DOHH2 (cell line): ENCODE measurements around the gene GPR107.

Experiments
- H3F3A ChIP-seq: fragments of 200-600 bp; sonication (generic), shearing (Covaris generic); 2 replicates; pipeline ENCODE4 v1.6.0; 2016; ENCODE audit warnings: antibody characterized with exemption, mild to moderate bottlenecking; ENCODE audit not compliant: control insufficient read depth, insufficient read depth
- H3K27ac ChIP-seq: fragments of 200-600 bp; sonication (generic); 2 replicates; pipeline ENCODE4 v1.5.1; 2014; ENCODE audit warnings: low read depth, mild to moderate bottlenecking, low read length, moderate library complexity
- H3K27me3 ChIP-seq: fragments of 200-600 bp; sonication (generic); 2 replicates; pipeline ENCODE4 v1.6.1; 2014; ENCODE audit warnings: mild to moderate bottlenecking, low read length, mixed read lengths; ENCODE audit not compliant: control insufficient read depth
- H3K36me3 ChIP-seq: fragments of 200-600 bp; sonication (generic); 2 replicates; pipeline ENCODE4 v1.6.1; 2014; ENCODE audit warnings: mild to moderate bottlenecking, low read length, moderate library complexity, mixed read lengths; ENCODE audit not compliant: control insufficient read depth
- H3K4me1 ChIP-seq: fragments of 200-600 bp; sonication (generic); 2 replicates; pipeline ENCODE4 v1.6.1; 2014; ENCODE audit warnings: mild to moderate bottlenecking, low read length, mixed read lengths; ENCODE audit not compliant: control insufficient read depth
- H3K4me2 ChIP-seq: fragments of 200-600 bp; sonication (generic); 2 replicates; pipeline ENCODE4 v1.6.0; 2014; ENCODE audit warnings: mild to moderate bottlenecking, low read length, moderate library complexity
- H3K4me3 ChIP-seq: fragments of 200-600 bp; sonication (generic); 2 replicates; pipeline ENCODE4 v1.5.1; 2014; ENCODE audit warnings: mild to moderate bottlenecking, low read length, mixed read lengths
- H3K79me2 ChIP-seq: fragments of 200-600 bp; sonication (generic); 2 replicates; pipeline ENCODE4 v1.6.1; 2014; ENCODE audit warnings: mild to moderate bottlenecking, low read length, mixed read lengths; ENCODE audit not compliant: control insufficient read depth
- H3K9me2 ChIP-seq: fragments of 200-600 bp; sonication (generic); replicated peaks from 2 replicates; pipeline ENCODE4 v1.6.1; 2014; ENCODE audit warnings: mild to moderate bottlenecking, low read length, mixed read lengths; ENCODE audit not compliant: control insufficient read depth
- H3K9me3 ChIP-seq: fragments of 200-600 bp; sonication (generic); 2 replicates; pipeline ENCODE4 v1.6.1; 2014; ENCODE audit warnings: antibody characterized with exemption, low read length, mixed read lengths; ENCODE audit not compliant: control insufficient read depth, insufficient read depth
- H4K20me1 ChIP-seq: fragments of 200-600 bp; sonication (generic); 2 replicates; pipeline ENCODE4 v1.6.0; 2014; ENCODE audit warnings: low read depth, mild to moderate bottlenecking, antibody characterized with exemption, low read length, moderate library complexity; ENCODE audit not compliant: control insufficient read depth, insufficient read depth
- CTCF ChIP-seq: fragments of 200-600 bp; sonication (generic); IDR thresholded peaks from one replicate; pipeline ENCODE4 v1.5.1; 2014; ENCODE audit warnings: antibody characterized with exemption, mild to moderate bottlenecking, low read depth, low read length; ENCODE audit not compliant: poor library complexity, severe bottlenecking
- EZH2phosphoT487 ChIP-seq: fragments of 200-600 bp; sonication (generic); IDR thresholded peaks from 2 replicates; pipeline ENCODE4 v1.6.1; 2017; ENCODE audit warnings: borderline replicate concordance, mild to moderate bottlenecking, antibody characterized with exemption, low read length, moderate library complexity, mixed read lengths

The GPR107 gene

GRCh38 chr9:130129432-130130061, 75.8 kb downstream of the GPR107 start:
- H3K4me1 ChIP-seq: peaks cover 56% of the 10 kb centered on the region
- H3F3A ChIP-seq: peaks cover 22% of the 10 kb centered on the region
- no peaks in the 10 kb centered on the region for H3K79me2 ChIP-seq
- peaks cover 22% of the 10 kb centered on the region for H3K36me3 ChIP-seq
- TF ChIP-seq CTCF (no peak), EZH2phosphoT487 (no peak)
- no peaks in the 10 kb centered on the region for H3K9me3 ChIP-seq
- peak overlapping the region; percentile 72 for H3K4me2 ChIP-seq
- peak overlapping the region; percentile 57 for H3K4me3 ChIP-seq
- H3K27ac ChIP-seq: peak overlapping the region; percentile 91
- no peaks in the 10 kb centered on the region for H3K27me3 ChIP-seq
- H4K20me1 ChIP-seq: no peaks in the 10 kb centered on the region
- H3K9me2 ChIP-seq: no peaks in the 10 kb centered on the region

GRCh38 chr9:130132746-130133145, 79.0 kb downstream of the GPR107 start:
- no peak overlapping the region for H3K4me3 ChIP-seq
- peaks cover 43% of the 10 kb centered on the region for H3K4me1 ChIP-seq
- no peak overlapping the region for H3K27ac ChIP-seq
- no peaks in the 10 kb centered on the region for H4K20me1 ChIP-seq
- H3K27me3 ChIP-seq: no peaks in the 10 kb centered on the region
- H3F3A ChIP-seq: peaks cover 6% of the 10 kb centered on the region
- TF ChIP-seq EZH2phosphoT487 (no peak), CTCF (no peak)
- H3K9me2 ChIP-seq: no peaks in the 10 kb centered on the region
- no peaks in the 10 kb centered on the region for H3K9me3 ChIP-seq
- no peak overlapping the region for H3K4me2 ChIP-seq
- no peaks in the 10 kb centered on the region for H3K79me2 ChIP-seq
- H3K36me3 ChIP-seq: peaks cover 21% of the 10 kb centered on the region

DNA sequence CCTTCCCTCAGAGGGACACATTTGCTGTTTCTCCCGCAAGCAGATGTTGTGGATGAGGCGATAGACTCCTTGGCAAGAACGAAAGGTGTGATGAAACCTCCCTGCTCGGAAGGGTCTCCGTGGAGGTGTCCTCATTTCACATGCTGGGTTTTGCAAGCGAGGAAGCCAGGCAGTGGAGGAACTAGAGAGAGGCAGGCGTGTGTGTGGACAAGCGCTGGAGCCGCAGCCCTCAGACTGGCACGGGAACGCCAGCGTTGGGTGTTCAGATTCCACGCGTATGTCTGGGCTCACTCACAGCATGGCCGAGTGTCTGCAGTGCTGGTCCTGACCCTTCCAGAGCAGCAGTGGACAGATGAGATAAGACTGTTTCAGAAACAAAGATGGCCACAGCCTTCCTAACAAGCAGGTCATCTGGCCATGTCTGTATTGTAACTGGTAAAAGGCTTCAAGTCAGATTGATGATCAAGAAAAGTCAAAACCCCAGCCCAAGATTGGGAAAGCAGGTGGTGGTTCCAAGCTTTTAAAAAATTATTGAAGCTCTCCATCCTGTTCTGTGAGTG, 83.5 kb downstream of the GPR107 start:
- Histone ChIP-seq H3K27ac (no peak overlapping the region), H3K79me2 (no peaks in the 10 kb centered on the region), H3K9me3 (no peaks in the 10 kb centered on the region), H3K4me3 (no peak overlapping the region), H3F3A (no peaks in the 10 kb centered on the region), H3K36me3 (0 out of 2 replicates have a peak, but pooled peaks cover 3% of the 10 kb centered on the region), H3K27me3 (no peaks in the 10 kb centered on the region), H3K4me1 (peaks cover 36% of the 10 kb centered on the region), H4K20me1 (no peaks in the 10 kb centered on the region), H3K4me2 (no peak overlapping the region), H3K9me2 (no peaks in the 10 kb centered on the region)
- no peak for TF ChIP-seq EZH2phosphoT487

DNA sequence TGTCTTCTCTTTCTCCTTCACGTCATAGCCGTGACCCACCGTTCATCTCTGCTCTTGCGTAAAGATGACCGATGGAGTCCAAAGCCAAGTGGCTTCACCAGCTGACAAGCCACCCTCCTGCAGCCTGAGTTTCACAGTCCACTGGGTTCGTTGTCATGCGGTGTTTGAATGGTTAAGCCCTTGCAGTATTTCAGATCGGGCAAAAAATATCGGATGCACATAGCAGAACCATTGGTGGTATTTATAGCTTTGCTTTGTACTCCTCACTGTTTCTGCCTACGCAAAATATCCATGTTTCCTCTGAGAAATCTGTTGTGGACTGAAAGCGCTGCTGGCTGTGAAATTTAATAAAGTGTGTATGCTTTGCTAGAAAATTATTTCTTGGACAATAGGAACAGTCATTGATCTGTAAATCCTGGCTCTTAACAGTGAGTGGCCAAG, 84.0 kb downstream of the GPR107 start:
- no peak overlapping the region for H3K27ac ChIP-seq
- peaks cover 36% of the 10 kb centered on the region for H3K4me1 ChIP-seq
- no peak overlapping the region for H3K4me2 ChIP-seq
- H3K9me2 ChIP-seq: no peaks in the 10 kb centered on the region
- no peaks in the 10 kb centered on the region for H3K27me3 ChIP-seq
- no peaks in the 10 kb centered on the region for H3K79me2 ChIP-seq
- TF ChIP-seq EZH2phosphoT487: no peak
- no peak for TF ChIP-seq CTCF
- no peaks in the 10 kb centered on the region for H4K20me1 ChIP-seq
- H3K4me3 ChIP-seq: no peak overlapping the region
- no peaks in the 10 kb centered on the region for H3F3A ChIP-seq
- H3K36me3 ChIP-seq: 0 out of 2 replicates have a peak, but pooled peaks cover 3% of the 10 kb centered on the region
- H3K9me3 ChIP-seq: no peaks in the 10 kb centered on the region
